GM23248 (cell line): ENCODE data around the gene TIMM13. TPM values are rescaled to one million over a fixed set of nuclear protein-coding genes. Genes with fewer than 3 reads are reported as not detected.

Experiments used
- DNase-seq: peaks from one replicate; pipeline ENCODE4 v3.0.0-alpha.2; 2015
- H2AFZ ChIP-seq: fragments of 200-600 bp; sonication (generic); 2 replicates; pipeline ENCODE4 v1.6.1; 2016; ENCODE audit warnings: antibody characterized with exemption
- H3F3A ChIP-seq: fragments of 200-600 bp; sonication (generic); 2 replicates; pipeline ENCODE4 v1.6.1; 2016; ENCODE audit warnings: mild to moderate bottlenecking, antibody characterized with exemption, mixed run types; ENCODE audit not compliant: insufficient read depth
- H3K27ac ChIP-seq: fragments of 200-600 bp; sonication (generic); 2 replicates; pipeline ENCODE4 v1.5.1; 2016; ENCODE audit warnings: mild to moderate bottlenecking
- H3K27me3 ChIP-seq: fragments of 200-600 bp; sonication (generic); replicated peaks from 2 replicates; pipeline ENCODE4 v1.6.1; 2016; ENCODE audit warnings: mild to moderate bottlenecking; ENCODE audit not compliant: insufficient read depth
- H3K36me3 ChIP-seq: fragments of 200-600 bp; sonication (generic); 2 replicates; pipeline ENCODE4 v1.6.1; 2016; ENCODE audit warnings: low read depth, mild to moderate bottlenecking
- H3K4me1 ChIP-seq: fragments of 200-600 bp; sonication (generic); 2 replicates; pipeline ENCODE4 v1.6.1; 2016; ENCODE audit warnings: mild to moderate bottlenecking; ENCODE audit not compliant: insufficient read depth
- H3K4me2 ChIP-seq: fragments of 200-600 bp; sonication (generic); one replicate; pipeline ENCODE4 v1.6.1; 2016; ENCODE audit warnings: mild to moderate bottlenecking; ENCODE audit not compliant: unreplicated experiment
- H3K4me3 ChIP-seq: fragments of 200-600 bp; sonication (generic); 2 replicates; pipeline ENCODE4 v1.5.1; 2016; ENCODE audit warnings: mild to moderate bottlenecking
- H3K79me2 ChIP-seq: fragments of 200-600 bp; sonication (generic); 2 replicates; pipeline ENCODE4 v1.6.1; 2016; ENCODE audit warnings: mild to moderate bottlenecking; ENCODE audit not compliant: insufficient read depth
- H3K9ac ChIP-seq: fragments of 200-600 bp; sonication (generic); 2 replicates; pipeline ENCODE4 v1.6.1; 2016; ENCODE audit warnings: mild to moderate bottlenecking
- H3K9me2 ChIP-seq: fragments of 200-600 bp; sonication (generic); 2 replicates; pipeline ENCODE4 v1.6.1; 2016; ENCODE audit warnings: mixed run types, mild to moderate bottlenecking, moderate library complexity; ENCODE audit not compliant: insufficient read depth
- H3K9me3 ChIP-seq: fragments of 200-600 bp; sonication (generic); one replicate; pipeline ENCODE4 v1.6.1; 2017; ENCODE audit warnings: low read depth
- H4K20me1 ChIP-seq: fragments of 200-600 bp; sonication (generic); 2 replicates; pipeline ENCODE4 v1.6.0; 2016; ENCODE audit not compliant: insufficient read depth
- EZH2 ChIP-seq: fragments of 200-600 bp; sonication (generic); IDR thresholded peaks from 2 replicates; pipeline ENCODE4 v1.6.1; 2018; ENCODE audit warnings: antibody characterized with exemption, mild to moderate bottlenecking; ENCODE audit not compliant: insufficient read depth, poor library complexity, severe bottlenecking
- EZH2phosphoT487 ChIP-seq: fragments of 200-600 bp; sonication (generic); IDR thresholded peaks from 2 replicates; pipeline ENCODE4 v1.6.1; 2018; ENCODE audit warnings: antibody characterized with exemption, moderate library complexity, mild to moderate bottlenecking, low read depth; ENCODE audit not compliant: insufficient read depth
- WGBS, 2 experiments: methylation state at CpG; one replicate each; pipeline ENCODE4 v1.1.6; 2015 to 2017; ENCODE audit warnings: low lambda C conversion rate in 2 of 2, low coverage in 1 of 2; ENCODE audit errors: missing lambda C conversion rate in 2 of 2; 5-methylcytosine and 5-hydroxymethylcytosine counted together
- in situ Hi-C: fragments of 300-500 bp; cut with MboI; formaldehyde crosslinking; loops from 2 replicates; pipeline ENCODE4 v1.15.0; 2020
- polyA plus RNA-seq: library from polyadenylated mRNA; unstranded; fragments of >200 nt; fragmentation: Nextera tagmentation; extraction: Ambion mirVana; gene quantifications from 2 replicates; pipeline ENCODE4 v1.2.1, GENCODE V29; 2016
- total RNA-seq: library from RNA; depleted of rRNA; stranded (reverse); fragments of >200 nt; shearing (Covaris generic); gene quantifications from 2 replicates; pipeline ENCODE4 v1.2.3, GENCODE V29; 2014

TIMM13 gene
- total and polyA plus RNA-seq, 2 experiments from 2014 or later = 57.6 to 143 TPM

- DNase-seq = no peak
- in situ Hi-C loops = no loop called here
- Histone ChIP-seq H3K4me2 (no peak overlapping the region), H3K36me3 (no peaks in the 10 kb centered on the region), H3F3A (no peaks in the 10 kb centered on the region), H3K9ac (no peak overlapping the region), H2AFZ (no peak overlapping the region), H3K4me3 (no peak overlapping the region), H3K27ac (no peak overlapping the region), H3K4me1 (no peaks in the 10 kb centered on the region), H3K27me3 (no peaks in the 10 kb centered on the region), H4K20me1 (no peaks in the 10 kb centered on the region), H3K79me2 (peaks cover 85% of the 10 kb centered on the region), H3K9me3 (no peaks in the 10 kb centered on the region), H3K9me2 (no peaks in the 10 kb centered on the region)
- WGBS, 2 experiments = 94 to 96% methylated on average over 32 to 34 of the region's 34 CpGs
- TF ChIP-seq EZH2 = no peak
- TF ChIP-seq EZH2phosphoT487 = no peak
Measured at GRCh38 chr19:2444251-2445002, 17.0 kb upstream of the TIMM13 start.

- no peak for DNase-seq
- Histone ChIP-seq H2AFZ (no peak overlapping the region), H3K9ac (no peak overlapping the region), H3F3A (no peaks in the 10 kb centered on the region), H4K20me1 (no peaks in the 10 kb centered on the region), H3K4me3 (no peak overlapping the region), H3K4me2 (no peak overlapping the region), H3K4me1 (no peaks in the 10 kb centered on the region), H3K9me2 (no peaks in the 10 kb centered on the region), H3K9me3 (no peaks in the 10 kb centered on the region), H3K27me3 (no peaks in the 10 kb centered on the region), H3K27ac (no peak overlapping the region), H3K36me3 (no peaks in the 10 kb centered on the region), H3K79me2 (peaks cover 79% of the 10 kb centered on the region)
- WGBS, 2 experiments = 94 to 95% methylated on average over 17 of the region's 17 CpGs
- in situ Hi-C loops = no loop called here
- TF ChIP-seq EZH2 (no peak), EZH2phosphoT487 (no peak)
Measured at GRCh38 chr19:2443785-2444182, 16.4 kb upstream of the TIMM13 start.

GRCh38 chr19:2443116-2443784, 15.9 kb upstream of the TIMM13 start:
- peaks cover 73% of the 10 kb centered on the region for H3K79me2 ChIP-seq
- no peaks in the 10 kb centered on the region for H3K27me3 ChIP-seq
- H3K4me1 ChIP-seq = no peaks in the 10 kb centered on the region
- no peak overlapping the region for H3K4me3 ChIP-seq
- in situ Hi-C loops = no loop called here
- no peak overlapping the region for H2AFZ ChIP-seq
- no peaks in the 10 kb centered on the region for H3K36me3 ChIP-seq
- no peaks in the 10 kb centered on the region for H3K9me2 ChIP-seq
- H4K20me1 ChIP-seq = no peaks in the 10 kb centered on the region
- no peak for DNase-seq
- no peak overlapping the region for H3K4me2 ChIP-seq
- no peaks in the 10 kb centered on the region for H3K9me3 ChIP-seq
- H3K27ac ChIP-seq = no peak overlapping the region
- H3F3A ChIP-seq = no peaks in the 10 kb centered on the region
- WGBS, 2 experiments = 91 to 94% methylated on average over 21 to 22 of the region's 22 CpGs
- TF ChIP-seq EZH2 = no peak
- no peak for TF ChIP-seq EZH2phosphoT487
- no peak overlapping the region for H3K9ac ChIP-seq

GRCh38 chr19:2441096-2441752, 13.8 kb upstream of the TIMM13 start:
- Histone ChIP-seq H3K4me1 (no peaks in the 10 kb centered on the region), H3K4me3 (no peak overlapping the region), H3K79me2 (peaks cover 63% of the 10 kb centered on the region), H3K9me3 (no peaks in the 10 kb centered on the region), H3K36me3 (no peaks in the 10 kb centered on the region), H3K9me2 (no peaks in the 10 kb centered on the region), H4K20me1 (no peaks in the 10 kb centered on the region), H3K4me2 (no peak overlapping the region), H3K27ac (no peak overlapping the region), H3K27me3 (no peaks in the 10 kb centered on the region), H3F3A (no peaks in the 10 kb centered on the region), H3K9ac (no peak overlapping the region), H2AFZ (no peak overlapping the region)
- TF ChIP-seq EZH2phosphoT487 = no peak
- no peak for TF ChIP-seq EZH2
- DNase-seq = no peak
- in situ Hi-C loops = no loop called here
- WGBS, 2 experiments = 97 to 98% methylated on average over 26 of the region's 26 CpGs
